Airway epithelial cell (primary cell): Measurements from ENCODE around the gene OR2T6. TPM values are rescaled to one million over a fixed set of nuclear protein-coding genes. Genes with fewer than 3 reads are reported as not detected.

Experiments used
- total RNA-seq: library from RNA; depleted of rRNA; stranded (reverse); fragments of >200 nt; gene quantifications from 2 replicates; pipeline ENCODE4 v1.2.3, GENCODE V29; 2015

Gene OR2T6, protein sequence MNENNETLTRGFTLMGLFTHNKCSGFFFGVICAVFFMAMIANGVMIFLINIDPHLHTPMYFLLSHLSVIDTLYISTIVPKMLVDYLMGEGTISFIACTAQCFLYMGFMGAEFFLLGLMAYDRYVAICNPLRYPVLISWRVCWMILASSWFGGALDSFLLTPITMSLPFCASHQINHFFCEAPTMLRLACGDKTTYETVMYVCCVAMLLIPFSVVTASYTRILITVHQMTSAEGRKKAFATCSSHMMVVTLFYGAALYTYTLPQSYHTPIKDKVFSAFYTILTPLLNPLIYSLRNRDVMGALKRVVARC
- not detected in 2 replicates for total RNA-seq

DNA sequence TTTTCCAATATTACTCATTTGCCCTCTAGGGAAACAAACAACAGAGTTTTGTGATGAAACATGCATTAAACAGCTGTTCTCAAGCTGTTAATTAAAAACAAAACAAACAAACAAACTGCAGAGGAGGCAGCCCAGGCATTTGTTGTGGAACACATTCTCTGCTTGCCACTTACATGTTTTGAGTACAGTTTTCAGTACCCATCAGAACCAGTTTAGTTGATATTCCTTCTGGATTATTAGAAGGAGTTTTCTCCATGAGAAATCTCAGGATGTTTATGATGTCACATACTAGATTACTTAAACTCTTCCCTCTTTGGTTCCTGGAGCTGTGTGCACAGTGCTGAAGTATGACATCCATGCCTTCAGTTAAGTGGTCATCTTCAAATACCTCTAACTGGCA lies at the start of gene OR2T6:
Gene OR2T6 (plus strand): TSS at position 301 of the 400 bp plus-strand sequence. CDS start 11,863 bp downstream, outside the sequence.

DNA sequence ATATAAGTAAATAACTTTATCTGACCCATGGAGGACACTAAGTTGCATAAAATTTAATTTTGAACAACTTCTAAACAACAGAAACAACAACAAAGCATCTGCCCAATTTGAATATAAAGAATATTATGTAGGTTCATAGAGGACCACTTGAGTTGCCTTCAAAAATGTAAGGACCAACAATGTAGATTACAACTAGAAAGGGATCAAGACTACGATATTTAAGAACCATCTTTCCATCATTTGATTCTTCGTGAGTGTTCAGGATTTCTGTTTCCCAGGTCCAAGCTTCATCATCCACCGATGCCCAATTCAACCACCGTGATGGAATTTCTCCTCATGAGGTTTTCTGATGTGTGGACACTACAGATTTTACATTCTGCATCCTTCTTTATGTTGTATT lies 27.1 kb upstream of the OR2T6 start, which contains the start of gene OR14C36:
Gene OR14C36 (plus strand): TSS at position 301 of the 400 bp plus-strand sequence. CDS start 0 bp downstream, at position 301.

DNA sequence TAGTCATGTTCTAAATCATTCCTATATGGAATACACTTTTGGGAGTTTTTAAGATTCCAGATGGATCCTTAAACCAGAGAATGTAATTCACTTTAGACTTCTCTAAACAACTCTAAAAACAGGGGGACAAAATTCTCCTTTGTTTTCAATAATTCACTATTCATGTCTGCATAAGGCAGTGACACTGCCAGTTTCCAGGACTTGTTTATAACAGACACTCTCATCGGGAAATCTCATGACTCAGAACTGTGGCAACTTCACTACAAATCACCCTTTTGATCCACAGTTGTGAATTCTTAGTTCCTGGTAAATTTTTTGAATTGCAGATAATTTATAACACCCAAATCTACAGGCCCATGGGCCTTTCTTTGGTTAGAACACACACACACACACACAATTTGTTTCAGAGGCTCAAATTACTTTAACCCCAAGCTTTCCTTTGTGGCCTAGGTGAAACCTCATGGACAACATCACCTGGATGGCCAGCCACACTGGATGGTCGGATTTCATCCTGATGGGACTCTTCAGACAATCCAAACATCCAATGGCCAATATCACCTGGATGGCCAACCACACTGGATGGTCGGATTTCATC lies 14.3 kb upstream of the OR2T6 start, which contains the start of gene OR2T4:
Gene OR2T4 (plus strand): TSS at position 545 of the 595 bp plus-strand sequence. CDS start 0 bp downstream, at position 545.

DNA sequence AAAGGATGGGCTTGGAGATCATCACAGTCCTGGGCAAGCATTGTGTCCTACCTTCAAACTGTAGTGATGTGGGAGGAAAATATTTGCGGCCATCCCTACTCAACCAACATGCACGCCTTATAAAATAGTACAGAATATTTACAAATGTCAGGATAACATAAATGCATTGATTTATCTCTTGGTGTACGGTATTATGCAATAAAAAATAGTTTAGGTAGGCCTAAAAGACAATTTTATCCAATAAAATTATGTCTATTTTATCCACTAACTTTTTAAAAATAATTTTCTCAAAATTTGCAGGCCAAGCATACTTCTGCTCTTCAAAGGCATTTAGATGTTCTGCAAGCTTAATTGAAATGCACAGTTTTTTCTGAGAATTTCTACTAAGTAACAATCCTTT lies 27.2 kb downstream of the OR2T6 start, which contains the start of gene OR2T1:
Gene OR2T1 (plus strand): TSS at position 301 of the 400 bp plus-strand sequence. CDS start 3,100 bp downstream, outside the sequence.

Other genes starting within 250 kb of the OR2T6 start
- not detected in 2 replicates for gene OR2M5, start 230.6 kb upstream of the OR2T6 start, total RNA-seq
- not detected in 2 replicates for gene OR2M2, start 200.9 kb upstream of the OR2T6 start, total RNA-seq
- gene OR2M3, start 178.5 kb upstream of the OR2T6 start, total RNA-seq, result not detected in 2 replicates
- not detected in 2 replicates for gene OR2M4, start 144.3 kb upstream of the OR2T6 start, total RNA-seq
- gene OR2T33, start 97.8 kb upstream of the OR2T6 start, total RNA-seq, result not detected in 2 replicates
- not detected in 2 replicates for gene OR2T12, start 72.3 kb upstream of the OR2T6 start, total RNA-seq
- gene OR2M7, start 51.2 kb upstream of the OR2T6 start, total RNA-seq, result not detected in 2 replicates
- gene OR14C36, start 27.0 kb upstream of the OR2T6 start, total RNA-seq, result not detected in 2 replicates
- not detected in 2 replicates for gene OR2T4, start 14.1 kb upstream of the OR2T6 start, total RNA-seq
- gene OR2T1, start 27.3 kb downstream of the OR2T6 start, total RNA-seq, result not detected in 2 replicates
- gene OR2T2, start 69.9 kb downstream of the OR2T6 start, total RNA-seq, result not detected in 2 replicates
- gene OR2T3, start 97.6 kb downstream of the OR2T6 start, total RNA-seq, result not detected in 2 replicates
- gene OR2T5, start 112.8 kb downstream of the OR2T6 start, total RNA-seq, result not detected in 2 replicates
- gene OR2G6, start 132.3 kb downstream of the OR2T6 start, total RNA-seq, result not detected in 2 replicates
- not detected in 2 replicates for gene OR2T29, start 187.0 kb downstream of the OR2T6 start, total RNA-seq
- not detected in 2 replicates for gene OR2T34, start 199.0 kb downstream of the OR2T6 start, total RNA-seq
- gene OR2T10, start 222.0 kb downstream of the OR2T6 start, total RNA-seq, result not detected in 2 replicates